MV-4-11 (cell line): Measurements from ENCODE around the gene ZFP90.

Experiments used
- DNase-seq: peaks from one replicate; lab custom pipeline; 2025; lab: John Stamatoyannopoulos, UW

Gene ZFP90

GRCh38 chr16:68590201-68590994, 51.3 kb downstream of the ZFP90 start:
- peak; percentile 40 for DNase-seq

- no peak for DNase-seq
Observed at GRCh38 chr16:68592466-68593337, 53.6 kb downstream of the ZFP90 start.

DNA sequence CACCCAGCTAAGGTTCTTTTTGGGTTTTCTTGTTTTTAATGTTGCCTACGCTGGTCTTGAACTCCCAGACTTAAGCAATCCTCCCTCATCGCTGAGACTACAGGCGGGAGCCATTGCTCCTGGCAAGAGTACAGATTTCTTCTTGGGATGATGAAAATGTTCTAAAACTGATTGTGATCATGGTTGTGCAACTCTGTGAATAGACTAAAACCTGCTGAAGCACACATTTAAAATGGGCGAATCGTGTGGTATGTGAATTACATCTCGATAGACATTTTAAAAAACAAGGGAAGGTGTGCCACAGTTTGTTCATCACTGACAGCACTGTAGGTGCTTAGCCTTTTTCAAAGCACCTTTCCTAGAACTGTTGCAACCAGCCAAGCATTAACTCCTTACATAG, 57.2 kb downstream of the ZFP90 start:
- no peak for DNase-seq

GRCh38 chr16:68599586-68599985, 60.5 kb downstream of the ZFP90 start:
- no peak for DNase-seq

GRCh38 chr16:68605746-68606145, 66.7 kb downstream of the ZFP90 start:
- no peak for DNase-seq

- no peak for DNase-seq
Observed at GRCh38 chr16:68607443-68607842, 68.4 kb downstream of the ZFP90 start.

GRCh38 chr16:68608330-68608729, 69.2 kb downstream of the ZFP90 start:
- DNase-seq, result no peak

GRCh38 chr16:68612996-68613395, 73.9 kb downstream of the ZFP90 start:
- DNase-seq, result no peak

DNA sequence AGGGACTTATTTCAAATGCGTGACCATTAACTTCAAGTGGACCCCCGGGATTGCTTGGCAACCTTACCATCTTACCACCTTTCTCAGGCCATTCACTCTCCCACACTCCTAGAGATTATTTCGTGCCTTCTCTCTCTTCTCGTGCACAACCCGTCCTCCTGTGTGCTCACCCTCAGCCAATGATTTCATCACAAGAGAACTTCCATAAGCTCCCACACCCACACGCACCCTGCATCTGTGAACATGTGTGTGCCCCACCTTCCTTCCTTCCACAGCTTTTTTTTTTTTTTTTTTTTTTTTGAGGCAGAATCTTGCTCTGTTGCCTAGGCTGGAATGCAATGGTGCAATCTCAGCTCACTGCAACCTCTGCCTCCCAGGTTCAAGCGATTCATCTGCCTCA, 78.6 kb downstream of the ZFP90 start:
- DNase-seq, result no peak
